K562 (cell line): Measurements from ENCODE around the gene OSM. TPM values are rescaled to one million over a fixed set of nuclear protein-coding genes. Genes with fewer than 3 reads are reported as not detected.

Experiments used
- ATF1 ChIP-seq, 2 experiments: fragments of 450-650 bp in 1 of 2; IDR thresholded peaks; 2 replicates each; pipeline ENCODE4 v1.6.1; 2016; ENCODE audit warnings: missing compliant biosample characterization in 1 of 2, missing genetic modification characterization in 1 of 2
- EGR1 ChIP-seq: fragments of 450-650 bp; conservative IDR thresholded peaks from 2 replicates; pipeline ENCODE4 v1.6.1; 2017; ENCODE audit warnings: mild to moderate bottlenecking
- FOXJ3 ChIP-seq: sonication (generic); formaldehyde crosslinking; IDR thresholded peaks from 2 replicates; pipeline ENCODE4 v1.4.0; 2020; ENCODE audit warnings: mild to moderate bottlenecking, missing genetic modification reagents
- HMGN3 ChIP-seq: IDR thresholded peaks from 2 replicates; pipeline ENCODE4 v1.6.1; 2011; ENCODE audit warnings: borderline replicate concordance, low read depth, mild to moderate bottlenecking, mixed read lengths, low read length; ENCODE audit not compliant: insufficient read length; ENCODE audit errors: extremely low read depth
- MEF2D ChIP-seq: conservative IDR thresholded peaks from 2 replicates; pipeline ENCODE4 v1.6.1; 2016; ENCODE audit warnings: low read depth, missing genetic modification characterization, missing compliant biosample characterization
- MTA3 ChIP-seq: fragments of 450-650 bp; formaldehyde crosslinking; IDR thresholded peaks from 2 replicates; pipeline ENCODE4 v1.6.1; 2017; ENCODE audit warnings: mild to moderate bottlenecking, borderline replicate concordance
- SMARCC2 ChIP-seq: fragments of 450-650 bp; IDR thresholded peaks from 2 replicates; pipeline ENCODE4 v1.6.1; 2017; ENCODE audit warnings: antibody characterized with exemption, moderate library complexity, mild to moderate bottlenecking, low read depth
- ZNF354B ChIP-seq: fragments of 250-450 bp; sonication (Bioruptor Pico); IDR thresholded peaks from 2 replicates; pipeline ENCODE4 v1.4.0; 2020
- ZNF561 ChIP-seq: fragments of 450-650 bp; formaldehyde crosslinking; conservative IDR thresholded peaks from 2 replicates; pipeline ENCODE4 v1.4.0; 2020; ENCODE audit warnings: mild to moderate bottlenecking, moderate library complexity
- ZNF644 ChIP-seq: fragments of 200-800 bp; sonication (Bioruptor generic); IDR thresholded peaks from 2 replicates; pipeline ENCODE4 v1.6.1; 2016; ENCODE audit warnings: low read depth, missing genetic modification characterization, missing compliant biosample characterization
- ZNF76 ChIP-seq: fragments of 250-450 bp; sonication (Bioruptor Pico); IDR thresholded peaks from 2 replicates; pipeline ENCODE4 v1.4.0; 2020; ENCODE audit warnings: mild to moderate bottlenecking, moderate library complexity, borderline replicate concordance
- ZNF766 ChIP-seq: fragments of 200-800 bp; sonication (Bioruptor generic); conservative IDR thresholded peaks from 2 replicates; pipeline ENCODE4 v1.6.1; 2016; ENCODE audit warnings: missing genetic modification characterization, missing compliant biosample characterization
- ZNF780A ChIP-seq: fragments of 250-450 bp; sonication (Bioruptor Pico); IDR thresholded peaks from 2 replicates; pipeline ENCODE4 v1.5.0; 2021; ENCODE audit warnings: mild to moderate bottlenecking
- ZNF830 ChIP-seq: fragments of 250-450 bp; sonication (Bioruptor Pico); IDR thresholded peaks from 2 replicates; pipeline ENCODE4 v1.5.0; 2021; ENCODE audit warnings: mild to moderate bottlenecking
- polyA plus RNA-seq, 8 experiments: library from polyadenylated mRNA; depleted of rRNA in 4 of 8; stranded (reverse) in 5 of 8; unstranded in 3 of 8; fragments of >200 nt; fragmentation: Nextera tagmentation in 2 of 8; fragmentation: Illumina TruSeq in 1 of 8; extraction: Ambion mirVana in 2 of 8; extraction: Trizol in 1 of 8; gene quantifications; 2 replicates each; pipeline versions ENCODE4 v1.2.1 to v1.2.3, GENCODE V29; 2011 to 2014; ENCODE audit warnings: inconsistent platforms in 1 of 8, missing spikeins in 1 of 8
- total RNA-seq, 7 experiments: library from RNA; depleted of rRNA in 6 of 7; stranded (reverse); fragments of >200 nt in 6 of 7; fragmentation: Illumina TruSeq in 2 of 7; extraction: Trizol in 2 of 7; gene quantifications; 2 replicates each; pipeline versions ENCODE4 v1.2.1 to v1.2.3, GENCODE V29; 2011 to 2021; ENCODE audit warnings: low replicate concordance in 1 of 7
- TF ChIP-seq, protein P1 (sequence below): fragments of 250-450 bp; sonication (Bioruptor Pico); IDR thresholded peaks from 2 replicates; pipeline ENCODE4 v1.5.0; 2021
- TF ChIP-seq, protein P2 (sequence below): fragments of 250-450 bp; sonication (Bioruptor Pico); IDR thresholded peaks from 2 replicates; pipeline ENCODE4 v1.6.1; 2021; ENCODE audit warnings: mild to moderate bottlenecking
- TF ChIP-seq, protein P3 (sequence below): conservative IDR thresholded peaks from 2 replicates; pipeline ENCODE4 v1.6.1; 2011; ENCODE audit warnings: low read depth, mild to moderate bottlenecking, low read length; ENCODE audit not compliant: control insufficient read depth
- TF ChIP-seq, protein P4 (sequence below): fragments of 200-400 bp; formaldehyde crosslinking; IDR thresholded peaks from 2 replicates; pipeline ENCODE4 v1.6.1; 2017; ENCODE audit warnings: mild to moderate bottlenecking, low read depth, low read length, moderate library complexity
- TF ChIP-seq, protein P5 (sequence below), 2 experiments: fragments of 250-450 bp in 1 of 2; fragments of 450-650 bp in 1 of 2; sonication (Bioruptor Pico) in 1 of 2; IDR thresholded peaks; 2 replicates each; pipeline versions ENCODE4 v1.6.1 to v1.8.0; 2016 to 2021; ENCODE audit warnings: mild to moderate bottlenecking in 2 of 2, moderate library complexity in 2 of 2, missing compliant biosample characterization in 1 of 2, missing genetic modification characterization in 1 of 2
- TF ChIP-seq, protein P6 (sequence below): fragments of 450-650 bp; IDR thresholded peaks from 2 replicates; pipeline ENCODE4 v1.6.1; 2017; ENCODE audit warnings: mild to moderate bottlenecking, moderate library complexity

The OSM gene
- total and polyA plus RNA-seq, 9 of the 15 experiments (the other 6 are each of a cell fraction or from before 2014, with no cell fraction given) = 0.22 TPM; not detected in 8

DNA sequence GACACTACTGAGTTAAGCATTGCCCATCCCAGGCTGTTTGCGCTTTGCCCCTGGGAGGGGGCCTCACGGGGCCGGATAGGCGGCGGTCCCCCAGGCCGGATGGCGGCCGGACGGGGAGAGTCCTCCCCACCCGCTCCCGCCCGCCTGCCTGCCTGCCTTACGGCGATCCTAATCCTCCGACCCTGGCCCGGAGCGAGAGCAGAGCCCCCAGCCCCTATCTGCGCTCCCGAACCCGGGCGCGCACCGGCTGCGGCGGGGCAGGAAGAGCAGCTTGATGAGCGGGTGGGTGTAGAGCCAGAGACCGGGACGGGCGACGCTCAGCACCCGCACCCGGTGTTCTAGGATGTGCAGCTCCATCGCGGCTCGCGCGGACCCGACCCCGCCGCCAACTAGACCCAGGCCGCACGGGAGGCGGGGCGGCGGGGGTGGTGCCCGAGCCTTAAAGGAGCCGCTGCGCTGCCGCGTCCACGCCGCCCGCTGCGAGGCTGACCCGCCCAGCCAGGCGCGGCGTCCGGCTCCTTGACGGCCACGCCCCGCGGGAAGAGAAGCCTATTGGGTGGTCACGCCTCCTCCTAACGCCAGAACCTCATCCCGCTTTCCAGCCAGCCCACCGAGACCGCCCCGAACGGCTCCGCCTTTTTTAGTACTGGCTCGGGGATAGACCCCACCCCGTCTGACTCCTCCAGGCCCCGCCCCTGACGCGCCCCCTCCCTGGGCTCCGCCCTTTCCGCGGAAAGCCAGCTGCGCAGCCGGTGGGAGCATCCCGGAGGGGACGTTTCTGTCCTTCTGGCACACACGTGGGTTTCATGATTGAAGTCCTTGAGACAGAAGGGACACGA is 22.7 kb upstream of the OSM start, which contains the start of gene CASTOR1 (continued):
- TF ChIP-seq, protein P1, sequence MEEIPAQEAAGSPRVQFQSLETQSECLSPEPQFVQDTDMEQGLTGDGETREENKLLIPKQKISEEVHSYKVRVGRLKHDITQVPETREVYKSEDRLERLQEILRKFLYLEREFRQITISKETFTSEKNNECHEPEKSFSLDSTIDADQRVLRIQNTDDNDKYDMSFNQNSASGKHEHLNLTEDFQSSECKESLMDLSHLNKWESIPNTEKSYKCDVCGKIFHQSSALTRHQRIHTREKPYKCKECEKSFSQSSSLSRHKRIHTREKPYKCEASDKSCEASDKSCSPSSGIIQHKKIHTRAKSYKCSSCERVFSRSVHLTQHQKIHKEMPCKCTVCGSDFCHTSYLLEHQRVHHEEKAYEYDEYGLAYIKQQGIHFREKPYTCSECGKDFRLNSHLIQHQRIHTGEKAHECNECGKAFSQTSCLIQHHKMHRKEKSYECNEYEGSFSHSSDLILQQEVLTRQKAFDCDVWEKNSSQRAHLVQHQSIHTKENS (CRISPR knock-in tag) = no peak
- TF ChIP-seq ZNF561 (no peak), ZNF76 (CRISPR knock-in tag) (no peak), ATF1 (CRISPR knock-in tag; IDR thresholded peaks at IDR 0.05) (no peak), ATF1 (tag; IDR thresholded peaks at IDR 0.05) (peak; percentile 31), EGR1 (0 out of 2 replicates have a peak, but pooled peaks have one; percentile 6), ZNF644 (tag) (no peak), ZNF830 (CRISPR knock-in tag) (no peak), FOXJ3 (CRISPR knock-in tag) (no peak), MEF2D (no peak), ZNF354B (CRISPR knock-in tag) (no peak), ZNF780A (CRISPR knock-in tag) (no peak), ZNF766 (CRISPR knock-in tag) (no peak), SMARCC2 (no peak), HMGN3 (no peak), MTA3 (0 out of 2 replicates have a peak, but pooled peaks have one; percentile 25)
- TF ChIP-seq, protein P2, sequence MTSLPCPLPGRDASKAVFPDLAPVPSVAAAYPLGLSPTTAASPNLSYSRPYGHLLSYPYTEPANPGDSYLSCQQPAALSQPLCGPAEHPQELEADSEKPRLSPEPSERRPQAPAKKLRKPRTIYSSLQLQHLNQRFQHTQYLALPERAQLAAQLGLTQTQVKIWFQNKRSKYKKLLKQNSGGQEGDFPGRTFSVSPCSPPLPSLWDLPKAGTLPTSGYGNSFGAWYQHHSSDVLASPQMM (CRISPR knock-in tag) = no peak
- TF ChIP-seq, protein P3, sequence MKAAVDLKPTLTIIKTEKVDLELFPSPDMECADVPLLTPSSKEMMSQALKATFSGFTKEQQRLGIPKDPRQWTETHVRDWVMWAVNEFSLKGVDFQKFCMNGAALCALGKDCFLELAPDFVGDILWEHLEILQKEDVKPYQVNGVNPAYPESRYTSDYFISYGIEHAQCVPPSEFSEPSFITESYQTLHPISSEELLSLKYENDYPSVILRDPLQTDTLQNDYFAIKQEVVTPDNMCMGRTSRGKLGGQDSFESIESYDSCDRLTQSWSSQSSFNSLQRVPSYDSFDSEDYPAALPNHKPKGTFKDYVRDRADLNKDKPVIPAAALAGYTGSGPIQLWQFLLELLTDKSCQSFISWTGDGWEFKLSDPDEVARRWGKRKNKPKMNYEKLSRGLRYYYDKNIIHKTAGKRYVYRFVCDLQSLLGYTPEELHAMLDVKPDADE = 0 out of 2 replicates have a peak, but pooled peaks have one; percentile 18
- TF ChIP-seq, protein P4, sequence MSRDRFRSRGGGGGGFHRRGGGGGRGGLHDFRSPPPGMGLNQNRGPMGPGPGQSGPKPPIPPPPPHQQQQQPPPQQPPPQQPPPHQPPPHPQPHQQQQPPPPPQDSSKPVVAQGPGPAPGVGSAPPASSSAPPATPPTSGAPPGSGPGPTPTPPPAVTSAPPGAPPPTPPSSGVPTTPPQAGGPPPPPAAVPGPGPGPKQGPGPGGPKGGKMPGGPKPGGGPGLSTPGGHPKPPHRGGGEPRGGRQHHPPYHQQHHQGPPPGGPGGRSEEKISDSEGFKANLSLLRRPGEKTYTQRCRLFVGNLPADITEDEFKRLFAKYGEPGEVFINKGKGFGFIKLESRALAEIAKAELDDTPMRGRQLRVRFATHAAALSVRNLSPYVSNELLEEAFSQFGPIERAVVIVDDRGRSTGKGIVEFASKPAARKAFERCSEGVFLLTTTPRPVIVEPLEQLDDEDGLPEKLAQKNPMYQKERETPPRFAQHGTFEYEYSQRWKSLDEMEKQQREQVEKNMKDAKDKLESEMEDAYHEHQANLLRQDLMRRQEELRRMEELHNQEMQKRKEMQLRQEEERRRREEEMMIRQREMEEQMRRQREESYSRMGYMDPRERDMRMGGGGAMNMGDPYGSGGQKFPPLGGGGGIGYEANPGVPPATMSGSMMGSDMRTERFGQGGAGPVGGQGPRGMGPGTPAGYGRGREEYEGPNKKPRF = no peak
- TF ChIP-seq, protein P5, sequence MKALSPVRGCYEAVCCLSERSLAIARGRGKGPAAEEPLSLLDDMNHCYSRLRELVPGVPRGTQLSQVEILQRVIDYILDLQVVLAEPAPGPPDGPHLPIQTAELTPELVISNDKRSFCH (CRISPR knock-in tag; IDR thresholded peaks at IDR 0.05) = no peak
- TF ChIP-seq, protein P5 (tag; IDR thresholded peaks at IDR 0.05) = no peak
- TF ChIP-seq, protein P6, sequence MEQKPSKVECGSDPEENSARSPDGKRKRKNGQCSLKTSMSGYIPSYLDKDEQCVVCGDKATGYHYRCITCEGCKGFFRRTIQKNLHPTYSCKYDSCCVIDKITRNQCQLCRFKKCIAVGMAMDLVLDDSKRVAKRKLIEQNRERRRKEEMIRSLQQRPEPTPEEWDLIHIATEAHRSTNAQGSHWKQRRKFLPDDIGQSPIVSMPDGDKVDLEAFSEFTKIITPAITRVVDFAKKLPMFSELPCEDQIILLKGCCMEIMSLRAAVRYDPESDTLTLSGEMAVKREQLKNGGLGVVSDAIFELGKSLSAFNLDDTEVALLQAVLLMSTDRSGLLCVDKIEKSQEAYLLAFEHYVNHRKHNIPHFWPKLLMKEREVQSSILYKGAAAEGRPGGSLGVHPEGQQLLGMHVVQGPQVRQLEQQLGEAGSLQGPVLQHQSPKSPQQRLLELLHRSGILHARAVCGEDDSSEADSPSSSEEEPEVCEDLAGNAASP = no peak
